Activated CD8-positive, alpha-beta T cell treated with anti-CD3 and anti-CD28 coated beads for 36 hours (primary cell): ENCODE results near the gene TMEM52. TPM values are rescaled to one million over a fixed set of nuclear protein-coding genes. Genes with fewer than 3 reads are reported as not detected.

ENCODE experiments used
- ATAC-seq: fragments of 200-7000 bp; cut with Tn5 transposase; one replicate; pipeline ENCODE4 v1.10.0; 2021; ENCODE audit warnings: mild to moderate bottlenecking, moderate library complexity
- CTCF ChIA-PET: fragments of 350-600 bp; sonication (Branson Sonifier 250); formaldehyde crosslinking; loops from one replicate; lab custom pipeline; 2021; ENCODE audit warnings: antibody characterized with exemption; lab: Charles Lee
- POLR2A ChIA-PET: fragments of 350-600 bp; sonication (Branson Sonifier 250); formaldehyde crosslinking; loops from one replicate; lab custom pipeline; 2021; ENCODE audit warnings: antibody characterized with exemption; lab: Charles Lee
- DNase-seq: peaks from one replicate; pipeline ENCODE4 v3.0.0-alpha.2; 2020
- H3K27ac Mint-ChIP-seq: one replicate; pipeline ENCODE4 v1.8.0; 2021; ENCODE audit warnings: mild to moderate bottlenecking, mixed read lengths
- H3K27me3 Mint-ChIP-seq: one replicate; pipeline ENCODE4 v1.8.0; 2021; ENCODE audit warnings: mixed read lengths
- H3K36me3 Mint-ChIP-seq: one replicate; pipeline ENCODE4 v1.8.0; 2021; ENCODE audit warnings: low read depth, mixed read lengths
- H3K4me1 Mint-ChIP-seq: one replicate; pipeline ENCODE4 v1.8.0; 2021; ENCODE audit warnings: low read depth, mixed read lengths
- H3K4me3 Mint-ChIP-seq: one replicate; pipeline ENCODE4 v1.8.0; 2021; ENCODE audit warnings: mild to moderate bottlenecking, moderate library complexity, mixed read lengths
- H3K9me3 Mint-ChIP-seq: one replicate; pipeline ENCODE4 v1.8.0; 2021; ENCODE audit warnings: mixed read lengths
- intact Hi-C: fragments of 100-400 bp; cut with micrococcal nuclease; formaldehyde crosslinking; loops from one replicate; pipeline ENCODE4 v1.10.0; 2022
- total RNA-seq, 2 experiments: library from RNA; stranded (reverse); gene quantifications; one replicate each; pipeline ENCODE4 v1.2.3, GENCODE V29; 2021
- TF ChIP-seq, protein P1 (sequence below): fragments of 200-600 bp; IDR thresholded peaks from one replicate; pipeline ENCODE4 v1.8.0; 2022; ENCODE audit warnings: antibody characterized with exemption, mild to moderate bottlenecking

TMEM52 gene
- 1 to 10 TPM; 2.1 to 2.2 TPM for total RNA-seq

DNA sequence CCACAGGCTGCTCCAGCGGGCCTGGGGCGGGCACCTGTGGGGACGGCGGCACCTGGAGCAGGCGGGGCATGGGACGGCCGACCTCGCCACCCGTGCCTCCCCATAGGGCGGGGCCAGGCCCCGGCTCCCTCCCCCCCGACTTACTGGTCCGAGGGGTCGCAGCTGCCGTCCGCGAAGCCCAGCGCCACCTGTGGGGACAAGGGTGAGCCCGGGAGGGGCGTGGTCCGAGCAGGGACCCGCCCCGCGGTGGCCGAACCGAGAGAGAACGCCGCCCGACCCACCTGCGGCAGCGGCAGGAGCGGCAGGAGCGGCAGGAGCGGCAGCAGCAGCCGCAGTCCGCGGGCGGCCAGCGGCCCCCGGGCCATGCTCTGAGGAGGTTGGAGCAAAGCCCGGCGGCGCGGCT lies at the start of gene TMEM52:
TMEM52 (minus strand) TSS at position 379 of the 403 bp plus-strand sequence; CDS start at position 365, 14 bp downstream.
- H3K4me1 Mint-ChIP-seq: peaks cover 3% of the 10 kb centered on the region
- POLR2A ChIA-PET: no interaction called here
- no peak within 1 kb of the TSS for H3K27ac Mint-ChIP-seq
- H3K27me3 Mint-ChIP-seq: no peaks in the 10 kb centered on the region
- CTCF ChIA-PET: interaction anchor here (0.7 to 2.8 kb wide), 2 partner anchors 10 to 126 kb away, joined by 3 to 9 read pairs; no protein-coding TSS in a partner anchor
- no peaks in the 10 kb centered on the region for H3K9me3 Mint-ChIP-seq
- H3K36me3 Mint-ChIP-seq: no peaks in the 10 kb centered on the region
- intact Hi-C loops: no loop called here
- TF ChIP-seq, protein P1, sequence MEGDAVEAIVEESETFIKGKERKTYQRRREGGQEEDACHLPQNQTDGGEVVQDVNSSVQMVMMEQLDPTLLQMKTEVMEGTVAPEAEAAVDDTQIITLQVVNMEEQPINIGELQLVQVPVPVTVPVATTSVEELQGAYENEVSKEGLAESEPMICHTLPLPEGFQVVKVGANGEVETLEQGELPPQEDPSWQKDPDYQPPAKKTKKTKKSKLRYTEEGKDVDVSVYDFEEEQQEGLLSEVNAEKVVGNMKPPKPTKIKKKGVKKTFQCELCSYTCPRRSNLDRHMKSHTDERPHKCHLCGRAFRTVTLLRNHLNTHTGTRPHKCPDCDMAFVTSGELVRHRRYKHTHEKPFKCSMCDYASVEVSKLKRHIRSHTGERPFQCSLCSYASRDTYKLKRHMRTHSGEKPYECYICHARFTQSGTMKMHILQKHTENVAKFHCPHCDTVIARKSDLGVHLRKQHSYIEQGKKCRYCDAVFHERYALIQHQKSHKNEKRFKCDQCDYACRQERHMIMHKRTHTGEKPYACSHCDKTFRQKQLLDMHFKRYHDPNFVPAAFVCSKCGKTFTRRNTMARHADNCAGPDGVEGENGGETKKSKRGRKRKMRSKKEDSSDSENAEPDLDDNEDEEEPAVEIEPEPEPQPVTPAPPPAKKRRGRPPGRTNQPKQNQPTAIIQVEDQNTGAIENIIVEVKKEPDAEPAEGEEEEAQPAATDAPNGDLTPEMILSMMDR: no peak
- DNase-seq (no peak), ATAC-seq (peak; percentile 4)
- H3K4me3 Mint-ChIP-seq: peak within 1 kb of the TSS; percentile 53

- H3K4me1 Mint-ChIP-seq: no peaks in the 10 kb centered on the region
- peak; percentile 24 for ATAC-seq
- no peaks in the 10 kb centered on the region for H3K27me3 Mint-ChIP-seq
- TF ChIP-seq, protein P1: no peak
- POLR2A ChIA-PET: no interaction called here
- H3K36me3 Mint-ChIP-seq: no peaks in the 10 kb centered on the region
- no peak overlapping the region for H3K4me3 Mint-ChIP-seq
- intact Hi-C loops: no loop called here
- CTCF ChIA-PET: no interaction called here
- DNase-seq: no peak
- H3K27ac Mint-ChIP-seq: no peak overlapping the region
- H3K9me3 Mint-ChIP-seq: peaks cover 5% of the 10 kb centered on the region
These were observed 48.8 kb upstream of the TMEM52 start for GRCh38 chr1:1967879-1968278.

- no peak for DNase-seq
- H3K36me3 Mint-ChIP-seq: no peaks in the 10 kb centered on the region
- peaks cover 5% of the 10 kb centered on the region for H3K9me3 Mint-ChIP-seq
- ChIA-PET CTCF (interaction anchor here (1.6 kb wide), 1 partner anchor 77 kb away, joined by 5 read pairs; no protein-coding TSS in a partner anchor), POLR2A (no interaction called here)
- no peaks in the 10 kb centered on the region for H3K4me1 Mint-ChIP-seq
- intact Hi-C loops: no loop called here
- no peak overlapping the region for H3K4me3 Mint-ChIP-seq
- TF ChIP-seq, protein P1: no peak
- ATAC-seq: no peak
- no peaks in the 10 kb centered on the region for H3K27me3 Mint-ChIP-seq
- H3K27ac Mint-ChIP-seq: no peak overlapping the region
These were observed 48.1 kb upstream of the TMEM52 start for GRCh38 chr1:1967151-1967550.

GRCh38 chr1:1966071-1966740 lies 47.1 kb upstream of the TMEM52 start:
- ATAC-seq: no peak
- ChIA-PET POLR2A (interaction anchor here (0.6 kb wide), 1 partner anchor 112 kb away, joined by 4 read pairs; no protein-coding TSS in a partner anchor), CTCF (interaction anchor here (0.6 to 1.6 kb wide), 3 partner anchors 23 to 392 kb away, joined by 3 to 5 read pairs (median 4); no protein-coding TSS in a partner anchor)
- no peaks in the 10 kb centered on the region for H3K4me1 Mint-ChIP-seq
- H3K36me3 Mint-ChIP-seq: no peaks in the 10 kb centered on the region
- peaks cover 8% of the 10 kb centered on the region for H3K27me3 Mint-ChIP-seq
- peaks cover 4% of the 10 kb centered on the region for H3K9me3 Mint-ChIP-seq
- H3K27ac Mint-ChIP-seq: no peak overlapping the region
- no peak for DNase-seq
- intact Hi-C loops: no loop called here
- no peak overlapping the region for H3K4me3 Mint-ChIP-seq
- TF ChIP-seq, protein P1: no peak

- no peaks in the 10 kb centered on the region for H3K9me3 Mint-ChIP-seq
- intact Hi-C loops: no loop called here
- H3K4me1 Mint-ChIP-seq: peaks cover 4% of the 10 kb centered on the region
- no peak overlapping the region for H3K27ac Mint-ChIP-seq
- no peak overlapping the region for H3K4me3 Mint-ChIP-seq
- TF ChIP-seq, protein P1: no peak
- H3K36me3 Mint-ChIP-seq: no peaks in the 10 kb centered on the region
- ATAC-seq (no peak), DNase-seq (no peak)
- ChIA-PET POLR2A (no interaction called here), CTCF (interaction anchor here (0.6 to 1.6 kb wide), 3 partner anchors 22 to 392 kb away, joined by 3 to 5 read pairs (median 4); no protein-coding TSS in a partner anchor)
- peaks cover 13% of the 10 kb centered on the region for H3K27me3 Mint-ChIP-seq
These were observed 46.5 kb upstream of the TMEM52 start for GRCh38 chr1:1965546-1965945.
